OCI-LY7 (cell line): Measurements from ENCODE around the gene OR1F1.

ENCODE experiments used
- CTCF ChIP-seq: fragments of 200-600 bp; sonication (generic); conservative IDR thresholded peaks from 2 replicates; pipeline ENCODE4 v1.5.1; 2014; ENCODE audit warnings: mild to moderate bottlenecking, antibody characterized with exemption, low read length, moderate library complexity, mixed read lengths
- EZH2phosphoT487 ChIP-seq: fragments of 200-600 bp; sonication (generic); IDR thresholded peaks from 2 replicates; pipeline ENCODE4 v1.6.1; 2018; ENCODE audit warnings: low read depth, borderline replicate concordance, mild to moderate bottlenecking, mixed run types, antibody characterized with exemption, low read length, moderate library complexity, mixed read lengths

- TF ChIP-seq CTCF = no peak
- TF ChIP-seq EZH2phosphoT487 = no peak
Observed at GRCh38 chr16:3216263-3216640, 28.2 kb downstream of the OR1F1 start.
